Middle frontal gyrus (tissue), 1 donor: ENCODE results near the gene LAD1.

Experiments
- DNase-seq: peaks from one replicate; pipeline ENCODE4 v3.0.0-alpha.2; 2015; ENCODE audit warnings: low spot score; ENCODE audit errors: extremely low spot score

The LAD1 gene

GRCh38 chr1:201366696-201367095, 32.4 kb downstream of the LAD1 start:
- no peak for DNase-seq

DNA sequence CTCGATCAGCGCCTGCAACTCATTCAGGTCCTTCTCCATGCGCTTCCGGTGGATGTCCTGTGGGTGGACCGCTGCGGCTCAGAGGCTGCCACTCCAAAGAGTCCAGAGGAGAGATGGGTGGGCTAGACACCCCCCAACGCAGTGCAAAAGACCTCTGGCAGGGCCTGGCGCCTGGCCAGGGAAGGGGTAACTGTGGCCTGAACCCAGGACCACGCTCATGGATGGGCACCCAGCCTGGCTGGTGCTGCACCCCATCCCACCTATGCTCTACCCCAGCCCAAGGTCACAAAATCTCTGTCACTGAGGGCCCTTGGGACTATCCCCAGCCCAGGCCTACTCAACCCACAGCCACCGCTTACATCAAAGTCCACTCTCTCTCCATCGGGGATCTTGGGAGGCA, 33.9 kb downstream of the LAD1 start:
- no peak for DNase-seq

DNA sequence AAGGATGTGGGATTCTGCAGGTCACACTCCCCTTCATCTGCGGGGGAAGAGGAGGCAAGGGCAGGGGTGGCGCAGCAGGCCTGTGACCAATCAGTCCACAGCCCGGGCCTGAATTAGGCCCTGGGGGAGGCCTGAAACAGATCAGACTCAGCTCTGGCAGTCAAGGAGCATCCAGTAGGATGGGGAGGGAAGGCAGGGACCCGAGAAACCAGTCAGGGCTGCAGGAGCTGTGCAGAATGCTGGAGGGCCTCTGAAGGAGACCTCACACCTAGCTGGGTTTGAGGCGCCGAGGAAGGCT, 34.4 kb downstream of the LAD1 start:
- DNase-seq: no peak

DNA sequence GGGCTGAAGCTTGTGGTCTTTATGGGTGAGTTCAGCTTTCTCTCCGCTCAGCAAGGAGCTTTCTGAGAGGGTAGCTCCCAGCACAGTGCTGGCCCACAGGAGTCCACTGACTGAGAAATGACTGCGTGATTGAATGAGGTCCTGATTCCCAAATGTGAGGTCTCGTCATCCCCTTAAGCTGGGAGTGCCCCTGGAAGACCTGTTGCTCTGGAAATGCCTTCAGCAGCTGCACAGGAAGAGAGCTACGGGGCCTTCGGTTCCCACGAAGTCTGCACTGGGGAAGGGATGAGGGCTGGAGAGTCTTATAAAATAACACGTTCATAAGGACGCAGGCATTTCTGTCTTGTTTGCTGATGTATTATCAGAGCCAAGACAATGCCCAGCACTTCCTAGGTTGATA, 35.7 kb downstream of the LAD1 start:
- no peak for DNase-seq

- DNase-seq: no peak
Observed at GRCh38 chr1:201362906-201363305, 36.2 kb downstream of the LAD1 start.

DNA sequence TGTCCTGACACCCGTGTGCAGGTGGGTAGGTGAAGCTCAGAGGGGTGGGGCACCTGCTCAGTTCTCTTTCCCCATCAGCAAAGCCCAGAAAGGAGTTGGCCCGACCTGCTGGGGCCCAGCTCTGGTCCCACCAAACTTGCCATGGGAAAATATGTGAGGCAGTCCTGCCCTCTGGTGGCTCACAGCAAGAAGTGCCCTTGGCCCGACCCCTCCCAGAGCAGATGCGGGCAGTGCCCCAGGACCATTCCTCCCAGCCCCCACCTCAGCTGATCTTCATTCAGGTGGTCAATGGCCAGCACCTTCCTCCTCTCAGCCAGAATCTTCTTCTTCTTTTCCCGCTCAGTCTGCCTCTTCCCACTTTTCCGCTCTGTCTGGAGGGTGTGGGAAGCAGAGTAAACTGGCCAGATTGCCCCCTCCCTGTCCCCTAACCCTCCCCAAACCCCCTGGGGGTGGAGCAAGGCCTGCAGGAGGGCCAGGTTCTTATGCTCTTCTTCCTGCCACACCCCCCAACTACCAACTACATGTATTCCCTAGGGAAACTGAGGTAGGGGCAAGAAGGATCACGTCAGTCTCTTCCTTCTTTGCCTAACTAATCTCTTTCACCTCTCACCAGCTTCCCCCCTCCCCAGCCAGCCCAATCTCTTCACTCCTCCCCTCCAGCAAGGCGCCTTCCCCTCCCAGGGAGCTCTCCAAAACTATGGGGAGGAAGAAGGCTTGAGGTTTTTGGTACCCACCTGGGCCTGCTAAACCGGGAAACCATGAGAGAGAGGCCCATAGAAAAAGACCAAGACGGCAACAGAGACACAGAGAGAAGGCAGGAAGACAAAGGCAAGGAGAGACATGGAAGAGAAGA, 37.2 kb downstream of the LAD1 start:
- no peak for DNase-seq

DNA sequence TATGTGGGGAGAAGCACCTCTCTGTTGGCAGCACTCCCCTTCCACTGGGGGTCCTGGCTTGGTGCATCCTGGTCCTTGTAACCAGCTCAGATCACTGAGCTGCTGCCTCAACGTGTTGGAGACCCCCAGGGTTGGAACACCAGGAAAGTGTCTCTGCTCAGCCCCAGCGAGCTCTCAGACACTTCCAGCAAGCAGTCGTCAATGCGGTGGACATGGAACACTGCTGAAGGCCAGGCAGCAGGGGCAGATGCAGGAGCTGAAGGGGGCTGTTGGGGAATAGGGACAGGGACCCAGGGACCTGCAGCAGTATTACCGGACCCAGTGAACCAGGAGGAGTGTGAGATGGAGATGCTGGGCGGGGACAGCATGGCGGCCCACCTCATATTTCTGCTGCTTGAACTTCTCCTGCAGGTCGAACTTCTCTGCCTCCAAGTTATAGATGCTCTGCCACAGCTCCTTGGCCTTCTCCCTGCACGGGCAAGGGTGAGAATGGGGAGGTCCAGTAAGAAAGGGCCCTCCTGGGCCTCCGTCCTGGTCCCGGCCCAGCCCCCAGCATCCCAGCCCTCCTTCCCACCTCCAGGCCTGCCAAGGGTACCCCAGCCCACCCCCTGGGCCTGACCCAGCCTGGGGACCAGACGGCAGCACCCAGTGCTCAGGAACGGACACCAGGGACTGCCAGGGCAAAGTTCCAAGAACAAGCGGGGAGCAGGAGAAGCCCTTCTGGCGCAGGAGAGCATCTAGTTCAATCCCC, 38.0 kb downstream of the LAD1 start:
- no peak for DNase-seq

DNA sequence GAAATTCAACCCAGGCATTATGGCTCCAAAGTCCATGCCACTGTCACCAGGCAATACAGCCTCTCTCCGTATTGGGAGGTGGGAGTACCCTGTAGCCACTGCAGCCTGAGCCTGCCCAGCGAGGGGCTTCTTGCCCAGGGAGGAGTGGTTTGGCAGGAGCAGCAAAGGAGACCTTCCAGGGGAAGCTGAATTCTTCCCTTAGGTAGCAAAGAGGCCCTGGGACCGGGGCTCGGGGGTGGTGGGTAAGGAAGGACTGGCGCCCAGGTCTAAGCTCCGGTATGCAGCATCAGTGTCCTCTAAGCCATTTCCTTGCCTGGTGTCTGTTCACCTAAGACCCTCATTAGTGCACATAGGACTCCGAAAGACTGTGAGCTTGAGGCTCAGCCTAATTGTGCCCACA, 38.6 kb downstream of the LAD1 start:
- DNase-seq: no peak

DNA sequence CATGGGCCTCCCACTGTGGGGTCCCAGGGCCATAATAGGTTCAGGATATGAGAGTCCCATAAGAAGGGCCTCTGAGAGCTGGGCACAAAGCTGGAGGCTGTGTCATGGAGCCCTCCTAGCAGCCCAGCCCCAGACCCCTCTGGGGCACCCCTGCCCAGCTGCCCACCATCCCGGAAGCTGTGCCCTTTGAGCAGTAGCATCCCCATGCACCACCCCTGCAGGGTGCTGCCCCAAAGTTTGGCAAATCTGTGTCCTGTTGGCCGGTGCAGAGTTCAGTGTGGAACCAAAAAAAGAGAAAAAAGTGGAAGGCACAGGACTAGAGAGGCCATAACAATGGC, 39.3 kb downstream of the LAD1 start:
- DNase-seq: no peak

DNA sequence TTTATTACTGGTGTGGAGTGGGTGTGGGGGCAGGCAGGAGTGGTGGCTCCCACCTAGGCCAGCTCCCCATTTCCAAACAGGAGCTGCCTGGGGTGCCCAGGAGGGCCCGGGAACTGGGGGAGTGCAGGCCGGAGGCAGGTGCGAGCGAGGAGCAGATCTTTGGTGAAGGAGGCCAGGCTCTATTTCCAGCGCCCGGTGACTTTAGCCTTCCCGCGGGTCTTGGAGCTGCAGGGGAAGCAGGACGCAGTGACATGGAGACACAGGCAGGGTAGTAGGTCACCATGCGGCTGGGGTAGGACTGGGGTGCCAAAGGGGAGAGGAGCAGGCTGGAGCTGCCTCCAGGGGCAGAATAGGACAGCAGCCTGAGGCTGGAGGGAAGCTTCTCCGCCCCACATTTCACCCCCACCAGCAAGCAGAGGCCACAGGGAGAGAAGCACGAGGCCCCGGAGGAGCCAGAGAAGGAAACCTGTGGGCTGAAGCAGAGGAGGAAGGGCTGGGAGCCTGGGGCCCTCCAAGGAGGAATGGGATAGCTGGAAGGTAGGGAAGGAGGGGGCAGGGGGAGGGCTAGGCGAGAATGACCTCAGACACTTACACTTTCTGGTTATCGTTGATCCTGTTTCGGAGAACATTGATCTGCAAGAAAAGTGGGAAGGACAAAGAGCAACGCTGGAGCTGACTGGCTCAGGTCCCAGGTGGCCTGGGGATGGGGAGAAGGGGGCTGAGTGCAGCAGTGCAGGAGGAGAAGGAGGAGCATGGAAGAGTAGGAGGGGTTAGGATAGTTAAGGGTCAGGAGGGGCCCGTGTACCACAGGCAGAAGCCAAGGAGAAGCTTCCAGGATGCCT, 39.9 kb downstream of the LAD1 start:
- no peak for DNase-seq

- no peak for DNase-seq
Observed at GRCh38 chr1:201358596-201358995, 40.5 kb downstream of the LAD1 start.

GRCh38 chr1:201357636-201358348, 41.3 kb downstream of the LAD1 start:
- no peak for DNase-seq

DNA sequence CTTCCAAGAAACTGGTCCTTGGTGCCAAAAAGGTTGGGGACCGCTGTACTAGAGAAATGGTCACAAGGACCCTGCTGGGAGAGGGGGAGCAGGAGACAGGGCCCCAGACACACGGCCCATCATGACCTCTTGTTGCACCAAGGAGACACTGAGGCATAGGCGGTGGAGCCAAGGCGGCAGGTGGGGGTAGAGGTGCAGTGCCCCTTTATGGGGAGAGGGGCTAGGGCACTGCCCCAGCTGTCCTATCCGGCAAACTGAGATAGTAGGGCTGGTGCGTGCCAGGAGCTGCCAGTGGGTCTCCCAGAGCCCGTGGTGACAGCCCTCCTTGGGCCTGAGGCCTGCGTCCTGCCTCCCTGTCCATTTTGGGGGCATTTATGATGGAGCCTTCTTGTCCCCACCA, 41.9 kb downstream of the LAD1 start:
- no peak for DNase-seq

DNA sequence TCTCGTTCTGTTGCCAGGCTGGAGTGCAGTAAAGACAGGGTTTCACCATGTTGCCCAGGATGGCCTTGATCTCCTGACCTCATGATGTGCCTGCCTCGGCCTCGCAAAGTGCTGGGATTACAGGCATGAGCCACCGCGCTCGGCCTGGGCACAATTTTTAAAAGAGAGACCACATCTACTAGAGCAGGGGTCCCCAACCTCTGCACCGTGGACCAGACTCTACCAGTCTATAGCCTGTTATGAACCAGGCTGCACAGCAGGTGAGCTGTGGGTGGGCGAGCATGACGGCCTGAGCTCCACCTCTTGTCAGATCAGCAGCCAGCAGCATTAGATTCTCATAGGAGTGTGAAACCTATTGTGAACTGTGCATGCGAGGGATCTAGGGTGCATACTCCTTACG, 42.4 kb downstream of the LAD1 start:
- DNase-seq: no peak

- DNase-seq: no peak
Observed at GRCh38 chr1:201356236-201356635, 42.9 kb downstream of the LAD1 start.

DNA sequence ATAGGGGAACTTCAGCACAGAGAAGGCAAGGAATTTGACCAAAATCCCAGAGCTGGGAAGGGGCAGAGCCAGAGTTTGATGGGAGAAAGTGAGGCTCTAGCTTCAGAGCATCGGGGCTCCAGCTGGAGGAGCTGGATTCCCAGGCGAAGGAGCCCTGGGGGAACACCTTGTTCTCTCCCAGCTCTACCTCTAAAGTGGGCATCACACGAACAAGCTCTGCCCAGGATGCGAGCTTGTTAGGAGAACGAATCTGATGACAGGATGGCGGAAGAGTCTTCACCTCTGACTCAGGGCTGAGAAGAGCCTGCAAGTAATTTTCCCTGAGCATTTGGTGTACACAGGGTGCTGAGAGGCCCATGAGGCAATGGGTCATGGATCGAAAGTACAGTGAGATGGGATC, 43.7 kb downstream of the LAD1 start:
- no peak for DNase-seq

- DNase-seq: no peak
Observed at GRCh38 chr1:201354901-201355295, 44.2 kb downstream of the LAD1 start.

GRCh38 chr1:201354151-201354900, 44.8 kb downstream of the LAD1 start:
- DNase-seq: no peak

DNA sequence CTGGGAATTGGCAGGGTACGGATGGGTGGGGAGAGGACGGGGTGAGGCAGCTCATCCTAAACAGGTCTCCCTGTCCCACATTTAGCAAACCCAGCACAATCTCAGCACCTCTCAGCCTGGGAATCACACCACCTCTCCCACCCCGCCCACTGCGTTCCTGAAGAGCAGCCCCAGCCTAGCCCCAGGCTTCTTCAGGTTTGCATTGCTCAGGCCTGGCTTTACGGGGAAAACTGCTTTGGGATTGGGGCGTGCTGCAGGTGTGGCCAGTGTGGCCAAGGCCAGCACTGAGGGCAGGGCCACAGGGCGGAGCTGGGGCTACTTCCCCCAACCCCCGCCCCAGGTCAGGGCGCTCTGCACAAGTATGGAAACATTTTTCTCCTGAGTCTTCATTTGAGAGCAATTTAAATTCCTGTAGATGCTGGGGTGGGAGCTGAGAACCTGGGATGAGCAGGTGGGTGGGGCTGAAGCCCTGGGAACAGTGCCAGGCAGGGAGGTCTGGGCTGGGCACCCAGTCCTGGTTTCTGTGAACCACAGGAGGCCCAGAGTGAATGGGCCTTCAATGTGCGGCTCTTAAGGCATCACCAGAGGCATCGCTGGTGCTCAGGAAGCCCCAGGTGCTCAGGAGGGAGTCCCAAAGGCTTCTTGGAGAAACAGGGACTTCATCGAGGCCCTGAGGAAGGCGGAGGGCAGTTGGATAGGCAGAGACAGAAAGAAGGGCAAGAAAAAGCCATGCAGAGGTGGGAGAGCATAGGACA, 45.8 kb downstream of the LAD1 start:
- DNase-seq: no peak

DNA sequence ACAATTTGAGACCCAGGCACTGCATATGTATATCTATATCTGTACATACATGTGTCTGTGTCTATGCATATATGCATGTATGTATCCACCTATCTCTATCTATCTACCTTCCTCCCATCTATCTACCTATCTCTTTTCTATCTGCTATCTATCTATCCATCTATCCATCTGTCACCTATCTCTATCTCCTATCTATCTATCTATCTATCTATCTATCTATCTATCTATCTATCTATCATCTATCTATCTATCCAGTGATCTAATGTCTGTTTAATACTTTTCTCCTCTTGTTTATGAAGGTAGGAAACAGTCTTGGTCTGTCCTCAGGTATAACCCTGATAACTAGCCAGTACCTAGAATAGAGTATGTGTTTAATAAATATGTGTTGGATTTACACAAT, 47.5 kb downstream of the LAD1 start:
- DNase-seq: no peak
